ENCODE data around the gene PTPRN2.

The PTPRN2 gene

DNA sequence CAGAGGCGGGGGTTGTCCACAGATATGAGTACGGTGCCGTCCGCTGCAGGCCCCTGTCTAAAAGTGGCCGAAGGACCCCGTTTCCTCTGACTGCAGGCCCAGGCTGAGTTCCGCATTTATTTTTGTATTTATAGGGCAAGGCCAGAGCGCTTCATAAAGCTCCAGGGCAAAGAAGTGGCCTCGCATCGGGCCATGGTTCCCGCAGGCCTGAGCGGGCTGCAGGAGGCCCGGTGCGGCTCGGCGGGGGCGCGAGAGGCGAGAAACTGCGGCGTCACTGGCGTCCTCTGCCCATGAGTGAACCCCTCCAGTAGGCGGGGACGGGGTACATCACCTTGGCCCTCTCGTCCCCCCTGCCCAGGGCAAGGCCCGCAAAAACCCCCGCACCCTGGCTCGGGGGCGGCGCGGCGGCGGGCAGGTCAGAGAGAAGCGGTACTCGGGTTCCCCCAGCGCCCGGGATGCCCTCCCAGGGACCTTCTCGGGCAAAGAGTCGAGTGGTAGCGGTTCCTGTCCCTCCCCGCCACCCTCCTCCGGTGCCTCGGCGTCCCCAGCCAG is 895.1 kb downstream of the PTPRN2 start:
- no peak for DNase-seq (ENCODE audit: low spot score)

- no peak for DNase-seq (ENCODE audit: low spot score)
Observed at GRCh38 chr7:157691586-157692459, 895.8 kb downstream of the PTPRN2 start.

DNA sequence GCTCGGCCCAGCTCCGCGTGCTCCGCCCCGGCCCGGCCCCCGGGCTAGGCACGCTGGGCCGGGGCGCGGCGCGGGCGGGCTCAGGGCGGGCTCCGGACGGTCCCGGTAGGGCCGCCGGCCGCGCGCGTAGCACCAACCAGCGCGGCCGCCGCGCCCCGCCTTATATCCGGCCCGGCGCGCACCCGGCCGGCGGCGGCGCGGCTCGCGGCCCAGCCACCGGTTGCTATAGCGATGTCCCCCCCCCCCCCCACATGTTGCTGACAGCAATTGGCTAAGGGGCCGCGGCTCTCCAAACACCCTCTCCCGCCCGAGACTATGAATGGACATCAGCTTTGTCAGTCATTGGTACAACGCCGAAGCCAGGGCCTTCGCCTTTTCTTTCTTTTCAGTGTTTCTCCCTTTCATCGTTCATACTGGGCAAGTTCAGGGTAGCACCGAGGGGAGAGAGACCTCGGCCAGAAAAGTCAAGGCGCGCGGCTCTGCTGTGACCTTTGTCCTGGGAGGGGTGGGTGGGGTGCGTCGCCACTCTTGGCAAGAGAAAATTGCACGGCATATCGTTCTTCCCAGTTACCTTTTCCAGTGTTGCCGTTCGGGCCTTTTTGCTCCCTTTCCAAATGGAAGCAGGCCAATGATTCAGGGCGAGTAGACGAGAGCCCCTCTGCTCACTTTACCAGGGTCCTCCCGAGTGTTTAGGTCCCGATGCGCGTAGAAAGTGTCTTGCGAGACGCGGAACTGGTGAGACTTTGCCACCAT is 896.6 kb downstream of the PTPRN2 start:
- no peak for DNase-seq (ENCODE audit: low spot score)

GRCh38 chr7:157690058-157690832 is 897.4 kb downstream of the PTPRN2 start:
- no peak for DNase-seq (ENCODE audit: low spot score)

- DNase-seq (ENCODE audit: low spot score), result no peak
Observed at GRCh38 chr7:157689269-157690057, 898.2 kb downstream of the PTPRN2 start.

DNA sequence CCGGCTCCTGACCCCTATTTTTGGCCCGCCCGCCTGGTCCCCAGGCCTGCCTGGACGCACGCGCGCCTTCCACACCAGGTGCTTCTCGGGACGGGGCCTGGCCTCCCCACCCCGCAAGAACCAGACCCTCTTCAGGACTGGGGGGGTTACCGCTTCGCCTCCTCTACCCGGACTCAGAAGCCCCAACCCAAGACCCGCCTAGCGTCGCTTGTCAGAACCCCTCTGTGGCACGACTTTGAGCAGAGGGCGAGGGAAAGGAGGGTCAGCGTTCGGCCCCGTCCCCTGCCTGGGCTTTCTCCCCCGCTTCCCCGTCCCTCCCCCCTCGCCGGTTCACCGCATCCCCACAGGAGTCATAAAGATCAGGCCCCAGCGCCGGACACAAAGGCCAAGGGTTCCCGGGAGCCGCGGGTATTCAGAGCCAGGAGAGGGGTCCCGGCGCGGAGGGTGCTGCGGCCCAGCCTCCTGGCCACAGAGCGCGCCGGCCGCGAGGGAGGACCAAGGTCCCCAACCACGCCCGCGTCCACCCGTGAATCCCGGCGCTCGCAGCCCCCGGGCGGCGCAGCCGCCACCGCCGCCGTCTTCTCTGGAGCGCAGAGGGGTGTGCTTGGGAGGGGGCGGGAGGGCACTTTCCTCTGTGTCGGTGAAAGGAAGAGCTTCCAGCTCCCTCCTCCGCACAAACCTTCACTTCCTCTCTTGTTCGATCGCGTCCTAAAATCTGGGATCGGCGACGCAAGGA is 898.9 kb downstream of the PTPRN2 start:
- DNase-seq (ENCODE audit: low spot score), result no peak

DNA sequence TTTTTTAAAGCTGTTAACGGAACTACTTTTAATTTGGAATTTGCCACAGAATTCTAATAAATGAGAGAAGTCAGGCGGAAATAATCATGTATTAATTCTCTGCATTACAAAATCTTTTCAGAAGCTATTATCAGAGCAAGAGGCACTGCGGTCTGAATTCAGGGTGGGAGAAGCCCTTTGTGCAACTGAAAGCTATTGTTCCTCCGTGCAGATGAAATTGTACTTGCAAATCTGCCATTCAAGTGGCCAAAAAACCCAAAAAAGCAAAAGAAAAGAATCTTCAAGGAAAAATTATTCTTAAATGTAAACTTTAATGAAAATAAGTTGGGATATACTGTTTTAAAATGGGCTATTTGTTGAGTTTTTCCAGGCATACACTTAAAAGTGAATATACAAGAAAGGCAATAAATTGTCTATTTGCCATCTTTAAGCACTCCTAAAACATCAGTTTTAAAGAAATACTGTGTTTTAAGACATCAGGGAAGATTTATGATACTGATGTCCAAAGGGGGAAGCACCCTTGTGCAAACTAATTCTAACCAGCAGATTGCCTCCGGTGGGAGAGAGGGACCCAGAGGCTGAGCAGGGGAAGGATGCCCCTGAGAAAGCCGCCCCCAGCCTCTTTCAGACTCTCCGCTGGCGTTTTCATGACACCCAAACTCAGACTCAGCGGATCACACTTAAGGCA is 899.6 kb downstream of the PTPRN2 start:
- DNase-seq (ENCODE audit: low spot score), result no peak

DNA sequence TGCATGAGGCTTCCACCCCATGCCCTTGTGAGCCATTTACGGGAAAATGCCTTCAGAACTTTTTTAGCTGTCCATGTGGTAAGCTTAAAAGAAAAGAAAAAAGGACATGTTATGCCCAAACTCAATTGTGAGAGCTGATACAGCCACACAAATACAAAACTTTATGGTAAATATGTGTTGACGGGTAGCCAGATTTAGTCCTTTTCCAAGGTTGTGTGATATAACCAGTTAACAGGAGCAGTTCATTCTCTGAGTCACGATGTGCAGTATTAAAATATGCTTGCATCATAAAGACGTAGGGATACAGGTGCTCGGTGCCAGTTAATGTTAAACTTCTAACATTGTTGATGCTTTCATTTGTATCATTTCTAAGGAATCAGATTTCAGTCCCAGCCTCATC is 900.5 kb downstream of the PTPRN2 start:
- no peak for DNase-seq (ENCODE audit: low spot score)

DNA sequence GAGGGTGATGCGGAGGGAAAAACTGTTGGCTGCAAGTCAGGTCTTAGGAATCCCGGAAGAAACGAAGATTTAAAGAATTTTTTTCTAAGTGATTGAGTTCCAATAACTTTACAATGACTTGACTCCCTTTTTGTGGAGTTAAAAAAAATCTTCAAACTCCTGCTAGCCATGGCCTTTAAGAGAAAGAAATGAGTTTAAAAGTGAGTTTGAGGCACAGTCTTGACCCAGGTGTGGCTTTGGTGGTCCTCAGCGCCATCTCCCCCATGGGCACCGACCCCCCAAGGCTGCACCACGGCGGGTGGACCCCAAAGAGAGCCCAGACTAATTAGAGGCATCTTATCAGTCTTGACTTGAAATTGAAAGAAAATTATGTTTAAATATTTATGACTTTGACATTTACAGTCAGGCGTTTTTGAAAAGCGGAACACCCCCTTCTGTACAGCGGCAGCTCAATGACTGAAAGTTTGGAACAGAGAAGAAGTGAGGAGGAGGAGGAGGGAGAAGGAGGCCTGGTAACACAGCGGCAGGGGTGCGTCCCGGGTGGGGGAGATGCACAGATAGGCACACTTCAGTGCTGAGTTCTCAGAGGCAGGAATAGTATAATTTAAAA is 901.2 kb downstream of the PTPRN2 start:
- DNase-seq (ENCODE audit: low spot score), result no peak

- no peak for DNase-seq (ENCODE audit: low spot score)
Observed at GRCh38 chr7:157685430-157686284, 902.0 kb downstream of the PTPRN2 start.

DNA sequence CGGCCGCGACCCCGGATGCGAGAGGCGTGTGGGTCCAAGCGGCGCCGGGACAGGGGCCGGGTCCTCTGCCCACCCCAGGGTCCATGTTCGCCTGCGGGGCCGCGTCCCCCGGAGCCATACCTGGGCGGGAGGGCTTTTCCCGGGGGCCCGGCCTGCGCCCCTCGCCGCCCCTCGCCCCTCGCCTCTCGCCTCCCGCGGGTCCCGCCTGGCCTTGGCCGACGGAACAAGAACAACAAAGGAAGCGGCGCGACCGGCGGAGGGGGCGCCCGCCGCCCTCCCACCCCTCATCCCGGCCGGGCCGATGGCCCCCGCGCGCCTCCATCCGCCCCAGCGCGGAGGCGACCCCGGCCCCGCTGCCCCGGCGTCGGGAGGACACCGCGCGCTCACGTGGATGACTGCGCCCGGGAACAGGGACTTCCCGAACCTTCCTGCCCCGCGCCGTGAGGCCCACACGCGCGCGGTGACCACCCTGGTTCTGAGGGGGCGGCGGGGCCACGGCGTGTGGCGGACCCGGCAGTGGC is 902.7 kb downstream of the PTPRN2 start:
- no peak for DNase-seq (ENCODE audit: low spot score)

- DNase-seq (ENCODE audit: low spot score), result no peak
Observed at GRCh38 chr7:157684157-157684908, 903.3 kb downstream of the PTPRN2 start.

DNA sequence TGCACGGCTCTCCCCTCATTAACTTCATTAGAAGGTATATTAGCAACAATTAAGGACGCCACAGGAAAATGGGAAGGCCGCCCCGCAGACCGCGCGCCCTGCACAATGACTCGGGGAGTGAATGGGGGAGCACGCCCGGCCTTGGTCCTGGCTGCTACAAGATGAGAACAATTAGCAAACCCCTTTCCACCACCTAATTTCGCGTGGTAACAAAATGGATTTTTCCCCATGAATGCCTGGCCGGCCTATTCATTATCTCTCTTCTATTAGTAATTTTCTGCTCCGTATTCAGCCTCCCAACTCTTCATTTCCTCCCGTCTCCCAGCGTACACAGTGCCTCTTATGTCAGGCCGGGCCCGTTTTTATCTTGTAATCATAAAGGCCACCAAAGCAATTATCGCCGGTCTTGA is 903.9 kb downstream of the PTPRN2 start:
- DNase-seq (ENCODE audit: low spot score), result no peak

GRCh38 chr7:157682946-157683746 is 904.5 kb downstream of the PTPRN2 start:
- no peak for DNase-seq (ENCODE audit: low spot score)

- no peak for DNase-seq (ENCODE audit: low spot score)
Observed at GRCh38 chr7:157682064-157682945, 905.3 kb downstream of the PTPRN2 start.

- DNase-seq (ENCODE audit: low spot score), result no peak
Observed at GRCh38 chr7:157679607-157680006, 908.0 kb downstream of the PTPRN2 start.
